Measurements from ENCODE around the gene AP2A2. TPM values are rescaled to one million over a fixed set of nuclear protein-coding genes. Genes with fewer than 3 reads are reported as not detected.

The AP2A2 gene
- polyA plus RNA-seq, 4 donors, result 30.5 to 67.3 (median 45.0) TPM

DNA sequence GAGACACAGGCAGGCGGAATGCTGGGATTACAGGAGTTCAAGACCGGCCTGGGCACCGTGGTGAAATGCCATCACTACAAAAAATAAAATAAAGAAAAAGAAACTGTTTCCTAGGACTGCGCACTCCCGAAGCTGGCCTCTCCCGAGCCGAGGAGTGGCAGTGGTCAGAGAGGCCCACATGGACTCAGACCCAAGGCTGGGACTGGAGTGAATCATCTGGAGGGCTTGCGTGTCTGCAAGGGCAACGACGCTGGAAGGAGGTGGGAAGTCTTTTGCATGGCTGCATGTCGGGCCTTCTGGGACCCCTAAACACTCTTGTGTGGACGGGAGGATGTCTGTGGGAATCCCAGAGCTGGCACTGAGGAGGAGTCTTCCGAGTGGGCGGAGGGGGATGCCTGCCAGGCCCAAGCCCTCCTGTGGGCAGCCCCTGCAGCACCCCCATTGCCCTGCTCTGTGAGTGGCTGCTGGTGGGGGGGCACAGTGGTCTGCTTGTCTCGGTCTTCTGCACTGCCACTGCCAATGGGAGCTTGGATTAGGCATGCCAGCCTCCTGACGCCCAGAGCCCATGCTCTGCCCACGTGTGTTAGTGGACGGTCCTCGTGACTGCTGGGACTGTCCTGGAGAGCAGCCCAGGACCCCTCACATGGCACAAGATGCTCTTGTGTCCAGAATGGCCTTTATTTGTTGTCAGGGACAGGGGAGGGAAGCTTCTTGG is 1.8 kb upstream of the AP2A2 start:
- 85 to 90% (median 88%) methylated on average over 19 of the region's 19 CpGs for WGBS, 3 donors
- Histone ChIP-seq H3K27me3 (ENCODE audit: control insufficient read depth in 3 of 3, insufficient read depth in 3 of 3, low read length in 3 of 3) (no peaks in the 10 kb centered on the region), H3K4me3 (ENCODE audit: low read depth in 1 of 3, low read length in 3 of 3) (no peak overlapping the region), H3K27ac (ENCODE audit: low read depth in 1 of 3, low read length in 2 of 3) (no peak overlapping the region), H3K4me1 (ENCODE audit: control insufficient read depth in 3 of 3, insufficient read depth in 2 of 3, low read depth in 1 of 3, low read length in 2 of 3) (peaks cover 0 to 21% (median 7%) of the 10 kb centered on the region in 3 donors), H3K36me3 (ENCODE audit: control insufficient read depth in 3 of 3, insufficient read depth in 2 of 3, low read depth in 1 of 3, low read length in 3 of 3) (peaks cover 0 to 13% (median 0%) of the 10 kb centered on the region in 3 donors), H3K9me3 (ENCODE audit: control insufficient read depth in 2 of 2, insufficient read depth in 1 of 2, low read depth in 1 of 2, low read length in 1 of 2) (no peaks in the 10 kb centered on the region)
- FAIRE-seq, result no peak
- DNase-seq, result no peak

DNA sequence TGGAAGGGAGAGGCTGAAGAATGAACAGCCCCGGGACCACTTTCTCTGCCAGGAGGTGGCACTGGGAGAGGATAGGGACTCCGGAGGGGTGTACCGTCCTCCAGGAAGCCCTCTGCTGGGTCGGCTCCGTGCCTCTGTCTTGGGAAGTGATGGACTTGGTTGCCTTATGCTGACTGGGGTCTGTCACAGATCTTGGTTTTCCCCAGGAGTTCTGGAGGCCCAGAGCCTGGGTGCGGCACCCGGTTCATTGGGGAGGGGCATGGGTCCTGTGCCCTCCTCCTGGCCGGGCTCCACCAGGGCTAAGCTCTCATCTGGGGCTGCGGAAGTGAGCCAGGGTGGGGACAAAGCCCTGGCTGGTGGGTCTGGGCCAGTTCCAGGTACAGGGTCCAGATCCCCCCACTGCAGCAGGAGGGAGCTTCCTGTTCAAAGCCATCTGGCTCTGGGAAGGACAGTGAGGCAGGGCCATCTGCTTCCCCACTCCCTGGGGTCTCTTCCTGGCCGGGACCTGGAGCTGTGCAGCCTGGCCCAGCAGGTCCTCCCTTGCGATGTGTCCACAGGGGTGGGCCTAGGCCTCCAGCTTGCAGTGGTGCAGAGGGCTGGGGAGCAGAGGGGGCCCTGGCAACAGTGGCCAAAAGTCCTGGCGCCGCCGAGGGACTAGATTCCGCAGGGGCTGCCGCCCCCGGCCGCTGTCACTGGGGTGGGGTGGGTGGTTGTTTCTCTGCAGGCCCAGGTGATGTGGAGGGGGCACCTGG is 1.1 kb upstream of the AP2A2 start:
- H3K4me1 ChIP-seq (ENCODE audit: control insufficient read depth in 3 of 3, insufficient read depth in 2 of 3, low read depth in 1 of 3, low read length in 2 of 3), result peaks cover 0 to 29% (median 7%) of the 10 kb centered on the region in 3 donors
- no peak overlapping the region for H3K4me3 ChIP-seq (ENCODE audit: low read depth in 1 of 3, low read length in 3 of 3)
- DNase-seq (no peak), FAIRE-seq (no peak)
- peaks cover 0 to 20% (median 0%) of the 10 kb centered on the region in 3 donors for H3K36me3 ChIP-seq (ENCODE audit: control insufficient read depth in 3 of 3, insufficient read depth in 2 of 3, low read depth in 1 of 3, low read length in 3 of 3)
- H3K9me3 ChIP-seq (ENCODE audit: control insufficient read depth in 2 of 2, insufficient read depth in 1 of 2, low read depth in 1 of 2, low read length in 1 of 2), result no peaks in the 10 kb centered on the region
- H3K27me3 ChIP-seq (ENCODE audit: control insufficient read depth in 3 of 3, insufficient read depth in 3 of 3, low read length in 3 of 3), result no peaks in the 10 kb centered on the region
- peak overlapping the region in 1 of 3 donors; percentile 68 for H3K27ac ChIP-seq (ENCODE audit: low read depth in 1 of 3, low read length in 2 of 3)
- WGBS, 3 donors, result 75 to 86% (median 86%) methylated on average over 14 to 18 of the region's 18 CpGs

DNA sequence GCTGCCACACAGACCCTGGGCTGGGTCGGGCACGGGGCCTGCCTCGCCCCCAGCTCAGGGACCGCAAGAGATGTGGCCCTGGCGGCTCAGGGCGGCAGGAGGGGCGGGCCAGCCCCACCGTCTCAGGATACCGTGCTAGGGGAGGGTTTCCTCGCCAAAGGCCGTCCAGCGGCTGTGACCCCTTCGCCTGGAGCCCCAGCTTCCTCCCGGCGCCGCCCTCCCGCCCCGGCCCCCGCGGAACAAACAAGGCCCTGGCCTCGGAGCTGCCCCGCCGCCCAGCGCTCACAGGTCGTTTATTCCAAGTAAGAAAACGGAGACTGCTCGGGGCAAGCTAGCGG is 543 bp upstream of the AP2A2 start:
- no peaks in the 10 kb centered on the region for H3K9me3 ChIP-seq (ENCODE audit: control insufficient read depth in 2 of 2, insufficient read depth in 1 of 2, low read depth in 1 of 2, low read length in 1 of 2)
- 60 to 71% (median 69%) methylated on average over 27 to 28 of the region's 28 CpGs for WGBS, 3 donors
- DNase-seq, result no peak
- H3K27me3 ChIP-seq (ENCODE audit: control insufficient read depth in 3 of 3, insufficient read depth in 3 of 3, low read length in 3 of 3), result no peaks in the 10 kb centered on the region
- peaks cover 0 to 32% (median 7%) of the 10 kb centered on the region in 3 donors for H3K4me1 ChIP-seq (ENCODE audit: control insufficient read depth in 3 of 3, insufficient read depth in 2 of 3, low read depth in 1 of 3, low read length in 2 of 3)
- H3K27ac ChIP-seq (ENCODE audit: low read depth in 1 of 3, low read length in 2 of 3), result peak overlapping the region in 2 of 3 donors; percentile 12 to 68
- FAIRE-seq, result no peak
- peak overlapping the region in 2 of 3 donors; percentile 30 to 95 for H3K4me3 ChIP-seq (ENCODE audit: low read depth in 1 of 3, low read length in 3 of 3)
- peaks cover 0 to 21% (median 0%) of the 10 kb centered on the region in 3 donors for H3K36me3 ChIP-seq (ENCODE audit: control insufficient read depth in 3 of 3, insufficient read depth in 2 of 3, low read depth in 1 of 3, low read length in 3 of 3)

DNA sequence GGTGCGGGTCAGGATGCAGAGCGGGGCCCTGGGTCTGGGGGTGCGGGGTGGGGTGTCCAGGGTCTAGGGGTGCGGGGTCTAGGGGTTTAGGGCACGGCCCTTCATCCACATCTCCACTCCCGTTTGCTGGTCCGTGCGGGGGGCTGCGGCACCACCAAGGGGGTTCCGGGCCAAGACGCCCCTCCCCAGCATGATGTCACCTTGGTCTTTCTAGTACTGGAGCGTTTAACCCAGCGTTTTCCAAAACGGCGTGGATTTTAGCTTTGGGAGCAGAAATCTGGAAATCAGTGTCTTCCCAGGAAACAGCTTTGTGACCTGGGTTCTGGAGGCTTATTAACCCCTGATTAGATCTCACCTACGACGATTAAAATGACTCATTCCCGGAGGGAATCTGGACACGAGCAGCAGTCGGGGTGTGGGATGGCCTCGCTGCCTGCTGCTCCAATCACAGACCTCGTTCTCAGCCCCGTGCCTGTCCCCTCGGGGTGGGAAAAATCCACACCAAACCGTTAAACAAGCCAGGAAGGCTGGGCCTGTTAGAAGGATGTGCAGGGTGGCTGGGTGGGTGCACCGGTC is 759 bp downstream of the AP2A2 start:
- peaks cover 0 to 32% (median 7%) of the 10 kb centered on the region in 3 donors for H3K4me1 ChIP-seq (ENCODE audit: control insufficient read depth in 3 of 3, insufficient read depth in 2 of 3, low read depth in 1 of 3, low read length in 2 of 3)
- no peak for FAIRE-seq

DNA sequence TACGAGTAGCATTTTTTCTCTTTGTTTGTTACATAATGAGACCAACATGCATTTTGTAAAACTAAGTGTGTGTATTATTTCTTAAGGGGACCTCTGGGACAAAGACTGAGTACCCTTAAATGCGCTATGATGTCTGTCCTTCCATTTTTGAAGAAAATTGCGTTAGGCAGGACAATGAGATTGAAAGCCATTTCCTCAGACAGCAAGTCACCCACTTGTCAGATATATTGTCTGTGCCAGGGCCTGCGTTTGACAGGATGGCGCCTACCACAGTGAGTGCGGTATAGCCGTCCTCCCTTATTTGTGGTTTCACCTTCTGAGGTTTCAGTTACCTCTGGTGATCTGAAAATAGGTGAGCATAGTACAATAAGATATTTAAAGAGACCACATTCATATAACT is 2.2 kb downstream of the AP2A2 start:
- H3K36me3 ChIP-seq (ENCODE audit: control insufficient read depth in 3 of 3, insufficient read depth in 2 of 3, low read depth in 1 of 3, low read length in 3 of 3), result peaks cover 0 to 23% (median 0%) of the 10 kb centered on the region in 3 donors
- H3K27ac ChIP-seq (ENCODE audit: low read depth in 1 of 3, low read length in 2 of 3), result peak overlapping the region in 2 of 3 donors; percentile 43 to 68
- H3K4me1 ChIP-seq (ENCODE audit: control insufficient read depth in 3 of 3, insufficient read depth in 2 of 3, low read depth in 1 of 3, low read length in 2 of 3), result peaks cover 0 to 32% (median 7%) of the 10 kb centered on the region in 3 donors
- DNase-seq (peak in 1 of 2 donors; percentile 36), FAIRE-seq (no peak)
- WGBS, 3 donors, result 24 to 45% (median 44%) methylated on average over 7 of the region's 7 CpGs
- H3K4me3 ChIP-seq (ENCODE audit: low read depth in 1 of 3, low read length in 3 of 3), result no peak overlapping the region
- H3K9me3 ChIP-seq (ENCODE audit: control insufficient read depth in 2 of 2, insufficient read depth in 1 of 2, low read depth in 1 of 2, low read length in 1 of 2), result no peaks in the 10 kb centered on the region
- no peaks in the 10 kb centered on the region for H3K27me3 ChIP-seq (ENCODE audit: control insufficient read depth in 3 of 3, insufficient read depth in 3 of 3, low read length in 3 of 3)

More for the DNA sequence above, 759 bp downstream of the AP2A2 start:
- Histone ChIP-seq H3K9me3 (ENCODE audit: control insufficient read depth in 2 of 2, insufficient read depth in 1 of 2, low read depth in 1 of 2, low read length in 1 of 2) (no peaks in the 10 kb centered on the region), H3K4me3 (ENCODE audit: low read depth in 1 of 3, low read length in 3 of 3) (peak overlapping the region; percentile 78 to 95 (median 85)), H3K27me3 (ENCODE audit: control insufficient read depth in 3 of 3, insufficient read depth in 3 of 3, low read length in 3 of 3) (no peaks in the 10 kb centered on the region), H3K27ac (ENCODE audit: low read depth in 1 of 3, low read length in 2 of 3) (peak overlapping the region; percentile 80 to 89 (median 82)), H3K36me3 (ENCODE audit: control insufficient read depth in 3 of 3, insufficient read depth in 2 of 3, low read depth in 1 of 3, low read length in 3 of 3) (peaks cover 0 to 21% (median 0%) of the 10 kb centered on the region in 3 donors)
- DNase-seq, result peak; percentile 63 to 77
- 3 to 8% (median 3%) methylated on average over 24 to 26 of the region's 26 CpGs for WGBS, 3 donors

DNA sequence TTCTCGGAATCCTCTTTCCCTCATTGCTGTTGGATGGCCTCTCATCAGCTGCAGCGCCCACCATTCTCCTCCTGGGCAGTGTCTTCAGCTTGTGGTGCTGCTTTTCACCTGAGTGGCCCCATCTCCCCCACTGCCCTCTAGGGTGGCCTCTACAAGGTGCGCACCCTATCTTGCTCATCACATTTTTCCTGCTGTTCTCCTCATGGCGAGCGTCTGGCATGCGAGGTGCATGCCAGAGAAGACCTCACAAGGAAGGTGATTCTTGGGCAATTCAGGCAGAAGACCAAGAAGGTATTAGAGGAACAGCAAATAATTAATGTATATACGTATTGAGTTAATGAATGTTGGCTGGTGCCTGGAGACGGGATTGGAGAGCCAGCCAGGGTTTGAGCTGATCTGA is 3.1 kb downstream of the AP2A2 start:
- Histone ChIP-seq H3K27ac (ENCODE audit: low read depth in 1 of 3, low read length in 2 of 3) (peak overlapping the region in 1 of 3 donors; percentile 68), H3K9me3 (ENCODE audit: control insufficient read depth in 2 of 2, insufficient read depth in 1 of 2, low read depth in 1 of 2, low read length in 1 of 2) (no peaks in the 10 kb centered on the region), H3K4me1 (ENCODE audit: control insufficient read depth in 3 of 3, insufficient read depth in 2 of 3, low read depth in 1 of 3, low read length in 2 of 3) (peaks cover 0 to 37% (median 7%) of the 10 kb centered on the region in 3 donors), H3K36me3 (ENCODE audit: control insufficient read depth in 3 of 3, insufficient read depth in 2 of 3, low read depth in 1 of 3, low read length in 3 of 3) (peaks cover 0 to 30% (median 0%) of the 10 kb centered on the region in 3 donors), H3K27me3 (ENCODE audit: control insufficient read depth in 3 of 3, insufficient read depth in 3 of 3, low read length in 3 of 3) (no peaks in the 10 kb centered on the region), H3K4me3 (ENCODE audit: low read depth in 1 of 3, low read length in 3 of 3) (no peak overlapping the region)
- 70 to 83% (median 76%) methylated on average over 8 of the region's 8 CpGs for WGBS, 3 donors
- DNase-seq (no peak), FAIRE-seq (no peak)

DNA sequence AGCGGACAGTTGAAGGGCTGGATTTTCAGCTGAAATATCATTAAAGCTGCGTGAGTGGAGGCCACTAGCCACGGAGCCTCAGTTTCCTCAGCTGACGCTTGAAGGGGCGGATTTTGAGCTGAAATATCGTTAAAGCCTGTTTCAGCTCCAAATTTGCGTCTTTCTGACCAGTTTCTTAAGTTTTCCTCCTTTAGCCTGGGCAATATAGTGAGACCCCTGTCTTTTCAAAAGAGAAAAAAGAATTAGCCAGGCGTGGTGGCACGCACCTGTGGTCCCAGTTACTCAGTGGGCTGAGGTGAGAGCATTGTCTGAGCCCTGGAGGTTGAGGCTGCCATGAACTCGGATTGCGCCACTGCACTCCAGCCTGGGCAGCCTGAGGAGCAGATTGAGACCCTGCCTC is 3.7 kb downstream of the AP2A2 start:
- Histone ChIP-seq H3K4me1 (ENCODE audit: control insufficient read depth in 3 of 3, insufficient read depth in 2 of 3, low read depth in 1 of 3, low read length in 2 of 3) (peaks cover 0 to 43% (median 9%) of the 10 kb centered on the region in 3 donors), H3K27me3 (ENCODE audit: control insufficient read depth in 3 of 3, insufficient read depth in 3 of 3, low read length in 3 of 3) (no peaks in the 10 kb centered on the region), H3K9me3 (ENCODE audit: control insufficient read depth in 2 of 2, insufficient read depth in 1 of 2, low read depth in 1 of 2, low read length in 1 of 2) (no peaks in the 10 kb centered on the region), H3K27ac (ENCODE audit: low read depth in 1 of 3, low read length in 2 of 3) (no peak overlapping the region), H3K36me3 (ENCODE audit: control insufficient read depth in 3 of 3, insufficient read depth in 2 of 3, low read depth in 1 of 3, low read length in 3 of 3) (peaks cover 0 to 33% (median 0%) of the 10 kb centered on the region in 3 donors), H3K4me3 (ENCODE audit: low read depth in 1 of 3, low read length in 3 of 3) (no peak overlapping the region)
- 93 to 96% (median 95%) methylated on average over 11 of the region's 11 CpGs for WGBS, 3 donors
- FAIRE-seq, result no peak
- no peak for DNase-seq

DNA sequence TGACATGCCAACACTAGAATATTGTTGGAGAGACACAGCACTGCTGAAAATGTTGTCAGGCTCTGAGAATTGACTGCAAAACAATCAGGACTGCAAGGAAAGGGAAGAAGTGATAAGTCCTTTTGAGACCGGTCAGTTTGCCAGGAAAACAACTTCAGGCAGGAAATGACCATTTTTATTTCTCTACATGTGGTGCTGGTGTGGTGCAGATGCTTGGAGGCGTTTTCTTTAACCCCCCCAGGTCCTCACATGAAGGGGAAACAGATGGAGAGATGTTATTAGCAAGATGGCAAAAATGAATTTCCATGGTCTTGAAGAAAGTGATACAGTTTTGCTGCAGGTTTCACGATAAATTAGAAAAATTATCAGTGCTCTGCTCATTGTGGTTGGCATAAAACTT is 5.7 kb downstream of the AP2A2 start:
- Histone ChIP-seq H3K36me3 (ENCODE audit: control insufficient read depth in 3 of 3, insufficient read depth in 2 of 3, low read depth in 1 of 3, low read length in 3 of 3) (peaks cover 0 to 33% (median 0%) of the 10 kb centered on the region in 3 donors), H3K27ac (ENCODE audit: low read depth in 1 of 3, low read length in 2 of 3) (peak overlapping the region in 1 of 3 donors; percentile 47), H3K4me1 (ENCODE audit: control insufficient read depth in 3 of 3, insufficient read depth in 2 of 3, low read depth in 1 of 3, low read length in 2 of 3) (peaks cover 0 to 45% (median 11%) of the 10 kb centered on the region in 3 donors), H3K9me3 (ENCODE audit: control insufficient read depth in 2 of 2, insufficient read depth in 1 of 2, low read depth in 1 of 2, low read length in 1 of 2) (no peaks in the 10 kb centered on the region), H3K4me3 (ENCODE audit: low read depth in 1 of 3, low read length in 3 of 3) (no peak overlapping the region), H3K27me3 (ENCODE audit: control insufficient read depth in 3 of 3, insufficient read depth in 3 of 3, low read length in 3 of 3) (no peaks in the 10 kb centered on the region)
- 67 to 84% (median 73%) methylated on average over 3 of the region's 3 CpGs for WGBS, 3 donors
- DNase-seq (no peak), FAIRE-seq (no peak)

Data from small intestine (tissue), 7 donors.